HG03565 (cell line): ENCODE results near the gene ZC3H12C.
A peak's percentile ranks its signal among the peaks of the same experiment; 100 is the strongest.

Source experiments
- ATAC-seq: cut with Tn5 transposase; IDR thresholded peaks from one replicate; pipeline ENCODE4 v1.9.1; 2021; ENCODE audit warnings: mild to moderate bottlenecking, moderate library complexity; ENCODE audit not compliant: unreplicated experiment

The ZC3H12C gene

DNA sequence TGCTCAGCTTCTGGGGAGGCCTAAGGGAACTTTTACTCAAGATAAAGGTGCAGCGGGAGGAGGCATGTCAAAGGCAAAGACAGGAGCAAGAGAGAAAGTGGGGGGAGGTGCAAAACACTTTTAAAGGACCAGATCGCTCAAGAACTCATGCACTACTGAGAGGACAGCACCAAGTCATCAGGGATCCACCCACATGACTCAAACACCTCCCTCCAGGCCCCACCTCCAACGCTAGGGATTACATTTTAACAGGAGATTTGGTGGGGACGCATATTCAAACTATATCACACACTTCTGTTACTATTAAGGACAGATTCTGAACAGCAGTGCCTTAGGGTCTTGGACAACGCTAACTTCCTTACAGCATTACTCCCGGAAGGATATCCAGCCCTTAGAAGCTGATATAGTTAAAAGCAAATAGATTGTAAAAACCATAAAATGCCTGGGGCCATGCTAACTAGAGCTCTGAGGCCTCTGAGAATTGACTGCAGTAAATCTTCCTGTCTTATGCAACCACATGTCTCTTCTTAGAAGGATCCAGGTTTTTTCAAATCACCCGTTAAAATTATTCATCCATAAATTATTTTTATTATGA lies 16.7 kb upstream of the ZC3H12C start:
- ATAC-seq: no peak

DNA sequence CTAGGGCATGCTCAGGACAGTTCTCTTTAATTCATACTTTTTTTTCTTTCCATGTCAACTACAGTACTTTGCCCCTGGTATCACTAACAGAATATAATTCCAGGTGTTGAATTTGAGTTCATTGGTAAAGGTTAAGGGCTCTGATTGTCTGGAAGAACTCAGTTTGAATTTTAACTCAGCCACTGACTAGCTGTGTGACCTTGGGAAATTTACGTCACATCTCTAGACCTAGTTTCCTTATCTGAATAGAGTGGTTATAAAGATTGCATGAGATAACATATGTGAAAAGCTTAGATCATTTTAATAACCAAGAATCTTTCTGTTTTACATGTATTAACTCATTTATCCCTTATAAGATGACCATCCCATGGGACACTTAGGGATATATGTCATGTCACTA lies 15.8 kb upstream of the ZC3H12C start:
- ATAC-seq: peak; percentile 10

DNA sequence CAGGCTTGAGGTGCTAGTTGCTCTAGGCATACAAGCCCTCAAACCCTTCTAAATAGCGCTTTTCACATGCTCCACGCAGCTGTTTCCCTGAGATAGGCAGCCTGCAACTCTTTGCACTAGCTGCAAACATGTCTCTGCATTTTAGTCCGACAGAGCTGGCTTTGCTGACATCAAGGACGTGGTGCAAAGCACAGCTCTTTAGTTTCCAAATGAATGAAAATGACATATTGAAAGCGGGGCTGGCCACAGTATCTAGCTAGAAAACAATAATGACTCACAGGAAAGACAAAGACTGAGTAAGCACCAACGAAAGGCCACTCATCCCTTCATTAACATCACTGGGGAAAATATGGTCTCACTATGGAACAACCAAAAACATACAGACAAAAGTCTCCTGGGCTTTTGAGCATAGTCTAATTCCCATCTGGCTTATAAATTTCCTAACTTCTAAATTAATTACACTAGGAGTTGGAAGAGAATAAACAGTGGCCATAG lies 15.3 kb upstream of the ZC3H12C start:
- ATAC-seq: peak; percentile 91

DNA sequence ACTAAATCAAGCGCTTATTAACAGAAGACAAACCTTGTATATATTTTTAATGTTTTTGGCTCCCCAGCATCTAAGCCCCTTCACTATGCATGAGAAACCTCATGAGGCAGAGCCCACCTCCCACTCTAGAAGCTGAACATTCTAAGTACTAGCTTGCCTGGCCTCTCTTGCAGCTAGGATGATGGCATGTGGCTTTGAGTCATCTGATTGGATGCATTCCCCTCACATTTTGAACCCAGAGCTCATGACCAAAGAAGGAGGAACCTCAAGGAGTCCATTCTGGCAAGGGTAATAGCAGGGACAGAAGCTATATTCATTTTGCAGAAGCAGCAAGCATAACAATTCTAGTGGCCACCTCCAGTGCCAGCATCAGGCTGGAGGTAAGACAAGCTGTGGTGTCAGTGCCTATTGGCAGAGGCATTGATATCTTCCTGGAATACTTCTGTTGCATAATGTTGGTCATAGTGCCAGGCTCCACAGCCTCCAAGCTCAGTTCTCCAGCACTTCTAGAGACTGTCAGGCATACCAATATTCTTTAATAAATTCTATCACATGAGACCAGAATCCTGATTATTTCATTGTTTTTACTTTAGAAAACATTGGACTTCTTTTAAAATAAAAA lies 14.2 kb upstream of the ZC3H12C start:
- ATAC-seq: no peak

DNA sequence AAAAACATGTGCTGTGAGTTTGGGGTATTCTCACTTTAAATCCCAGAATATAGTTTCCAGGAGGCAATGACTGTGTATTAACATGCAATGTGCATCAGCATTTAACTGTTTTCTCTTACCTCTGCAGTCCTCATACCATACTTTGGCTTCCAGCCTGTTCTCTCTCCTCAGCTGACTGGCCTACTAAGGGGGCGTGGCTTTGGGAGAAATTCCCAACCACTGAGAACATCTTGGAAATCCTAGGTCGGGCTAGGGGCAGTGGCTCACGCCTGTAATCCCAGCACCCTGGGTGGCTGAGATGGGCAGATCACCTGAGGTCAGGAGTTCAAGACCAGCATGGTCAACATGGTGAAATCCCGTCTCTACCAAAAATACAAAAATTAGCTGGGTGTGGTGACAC lies 13.5 kb upstream of the ZC3H12C start:
- ATAC-seq: no peak

DNA sequence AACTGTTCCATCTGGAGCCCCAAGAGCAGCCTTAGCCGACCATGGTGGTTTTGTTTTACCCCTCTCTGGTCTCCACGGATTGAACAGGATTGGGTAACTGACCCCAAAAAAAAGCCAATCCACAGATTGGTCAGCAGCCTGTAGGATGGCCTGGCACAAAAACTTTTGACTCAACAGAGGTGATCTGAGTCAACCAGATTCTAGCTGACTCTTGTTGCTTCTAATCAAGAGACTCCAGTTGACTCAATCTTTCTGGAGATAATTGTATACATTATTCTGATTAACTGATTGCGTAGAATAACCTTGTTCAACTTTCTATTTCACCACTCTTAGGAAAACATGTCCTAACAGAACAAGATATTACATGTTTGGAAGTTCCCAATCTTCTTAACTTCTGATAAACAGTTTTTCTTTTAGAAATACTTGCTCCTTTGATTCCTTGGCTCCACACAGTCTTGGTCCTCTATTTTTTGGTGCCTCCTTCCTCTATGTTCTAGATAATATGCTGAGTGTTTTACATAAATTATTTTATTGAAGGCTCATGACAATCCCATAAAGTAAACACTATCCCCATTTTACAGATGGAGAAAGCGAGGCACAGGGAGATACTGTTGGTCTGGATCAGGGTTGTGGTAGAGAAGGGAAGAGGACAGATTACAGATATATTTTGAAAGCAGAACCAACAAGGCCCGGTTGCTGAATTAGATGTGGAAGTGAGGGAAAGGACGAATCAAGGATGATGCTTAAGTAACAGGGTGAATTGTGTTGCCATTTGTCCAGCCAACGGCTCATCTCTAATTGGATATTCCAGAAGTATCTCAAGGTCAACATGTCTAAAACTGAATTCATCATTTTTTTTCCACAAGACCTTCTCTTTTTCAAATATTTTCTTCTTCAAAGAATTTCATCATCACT lies 11.5 kb upstream of the ZC3H12C start:
- ATAC-seq: no peak

DNA sequence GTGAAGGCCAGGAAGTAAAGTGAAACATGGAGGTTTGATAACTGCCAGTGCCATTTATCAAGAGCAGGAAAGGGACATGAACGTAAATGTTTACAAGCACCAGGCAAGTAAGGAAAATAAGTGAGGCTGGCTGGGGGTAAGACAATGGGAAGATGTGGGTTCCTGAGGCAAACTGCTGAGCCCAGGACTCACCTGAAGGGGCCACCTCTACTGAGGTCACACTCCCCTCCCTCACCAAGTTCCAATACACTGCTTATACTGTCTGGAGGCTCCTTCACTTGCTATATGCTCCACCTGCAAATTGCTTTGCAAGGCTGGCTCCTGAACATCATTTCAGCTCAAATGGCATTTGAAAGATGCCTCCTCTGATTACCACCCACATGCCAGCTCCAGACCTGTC lies 10.3 kb upstream of the ZC3H12C start:
- no peak for ATAC-seq

DNA sequence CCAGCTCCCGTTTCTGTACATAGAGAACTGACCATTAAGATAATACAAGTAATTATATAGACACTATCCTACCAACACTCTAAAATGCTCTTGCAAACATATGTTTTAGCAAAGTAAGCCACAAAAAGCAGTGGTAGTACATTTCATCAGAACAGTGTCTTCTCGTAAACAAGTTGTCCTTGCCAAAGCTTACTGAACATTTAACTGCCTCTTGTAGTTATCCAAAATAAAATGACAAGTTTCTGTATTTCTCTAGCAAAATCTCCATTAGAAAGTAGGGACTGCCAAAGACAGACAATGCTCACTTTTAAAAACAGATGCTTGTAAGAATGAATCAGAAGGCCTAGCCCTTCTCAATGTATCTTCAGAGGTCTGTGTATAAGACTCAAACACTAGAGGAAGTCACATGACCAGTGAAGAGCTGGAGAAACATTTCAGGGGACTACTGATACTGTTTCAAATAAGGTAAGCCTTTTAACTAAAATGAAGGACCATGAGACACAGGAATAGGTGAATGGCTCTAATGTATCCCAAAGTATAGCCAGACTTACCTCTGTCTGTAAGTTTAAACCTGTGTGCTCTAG lies 7.8 kb upstream of the ZC3H12C start:
- no peak for ATAC-seq

DNA sequence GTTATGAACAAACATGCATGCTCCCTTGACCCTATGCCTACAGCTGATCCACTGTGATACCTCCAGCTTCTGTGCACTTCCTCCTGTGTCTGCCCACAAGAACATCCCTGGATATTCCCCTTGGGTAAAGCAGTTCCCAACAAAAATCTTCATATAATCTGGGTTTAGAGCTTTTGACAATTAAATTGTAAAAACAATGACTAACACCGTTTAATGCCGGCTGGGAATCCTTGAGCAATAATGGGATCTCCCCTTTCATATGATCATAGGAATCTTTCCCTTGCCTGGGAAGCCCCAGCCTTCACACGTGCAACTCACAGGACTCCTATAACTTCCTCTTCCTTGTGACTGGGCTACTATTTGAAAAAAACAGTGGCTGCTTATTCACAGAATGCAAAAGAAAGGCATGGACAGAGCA lies 6.3 kb upstream of the ZC3H12C start:
- no peak for ATAC-seq

DNA sequence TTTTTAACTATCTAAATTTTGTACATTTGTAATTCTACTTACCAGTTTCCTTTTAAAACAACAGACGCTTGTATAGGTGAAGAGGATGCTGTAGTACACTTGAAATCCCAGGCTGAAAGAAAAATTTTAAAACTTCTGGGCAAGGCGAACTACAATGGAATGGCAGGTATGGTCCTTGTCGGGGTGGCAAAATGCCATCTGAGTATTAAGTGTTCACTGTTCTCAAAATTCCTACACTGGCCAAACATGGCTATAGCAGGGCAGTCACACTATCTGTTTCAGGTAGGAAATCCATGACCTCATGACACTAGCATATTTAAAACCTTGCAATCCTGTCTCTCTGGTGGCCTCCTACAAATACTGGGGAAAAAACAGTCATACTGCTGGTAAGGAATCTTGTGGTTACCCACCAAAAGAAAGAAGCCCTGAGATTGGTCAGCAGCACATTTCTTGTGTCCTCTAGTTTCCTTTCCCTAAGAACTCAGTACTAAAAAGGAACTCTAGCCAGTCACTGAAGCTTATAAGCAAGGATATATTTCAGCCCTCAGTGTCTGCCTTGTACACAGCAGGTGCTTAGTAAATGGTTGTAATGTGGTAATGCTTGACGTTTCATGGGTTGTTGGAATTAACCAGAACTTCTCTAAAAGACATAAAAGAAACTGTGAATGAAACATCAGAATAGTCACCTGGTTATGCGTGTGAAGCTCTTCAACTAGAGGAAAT lies 5.2 kb upstream of the ZC3H12C start:
- no peak for ATAC-seq

DNA sequence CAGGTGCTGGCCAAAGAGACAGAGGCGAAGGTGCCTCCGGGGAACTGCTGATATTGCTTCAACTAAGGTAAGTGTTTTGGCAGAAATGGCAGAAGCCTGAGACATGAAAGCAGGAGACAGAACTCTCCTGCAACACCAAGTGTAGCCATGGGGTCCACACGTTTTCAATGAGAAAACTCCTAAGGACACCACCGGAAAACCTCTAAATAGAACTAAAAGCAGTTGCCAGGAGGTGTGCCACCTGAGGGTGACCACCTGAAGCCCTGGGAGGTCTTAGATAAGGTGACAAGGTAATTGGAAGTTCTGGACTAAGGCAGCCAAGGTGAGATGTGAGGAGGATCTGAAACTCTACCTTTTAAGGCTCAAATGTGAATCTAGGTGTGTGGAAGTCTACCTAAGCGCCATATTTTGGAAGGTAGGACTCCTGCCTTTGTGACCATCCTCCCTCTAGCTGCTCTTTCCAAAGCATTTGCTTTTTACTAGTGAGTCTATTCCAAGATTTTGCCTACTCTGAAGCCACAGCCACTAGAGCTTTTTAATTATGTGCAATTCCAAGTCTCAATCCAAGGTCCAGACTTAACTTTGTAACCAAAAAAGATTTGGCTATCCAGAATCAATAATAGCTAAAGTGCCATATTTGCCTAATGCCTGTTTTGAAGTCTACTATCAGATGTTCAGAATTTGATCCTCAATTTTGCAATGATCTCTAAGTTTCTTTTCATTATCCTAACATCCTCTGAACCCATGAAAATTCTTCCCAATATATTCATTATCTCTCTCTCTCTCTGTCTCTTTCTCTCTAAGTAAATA lies 4.5 kb upstream of the ZC3H12C start:
- no peak for ATAC-seq

DNA sequence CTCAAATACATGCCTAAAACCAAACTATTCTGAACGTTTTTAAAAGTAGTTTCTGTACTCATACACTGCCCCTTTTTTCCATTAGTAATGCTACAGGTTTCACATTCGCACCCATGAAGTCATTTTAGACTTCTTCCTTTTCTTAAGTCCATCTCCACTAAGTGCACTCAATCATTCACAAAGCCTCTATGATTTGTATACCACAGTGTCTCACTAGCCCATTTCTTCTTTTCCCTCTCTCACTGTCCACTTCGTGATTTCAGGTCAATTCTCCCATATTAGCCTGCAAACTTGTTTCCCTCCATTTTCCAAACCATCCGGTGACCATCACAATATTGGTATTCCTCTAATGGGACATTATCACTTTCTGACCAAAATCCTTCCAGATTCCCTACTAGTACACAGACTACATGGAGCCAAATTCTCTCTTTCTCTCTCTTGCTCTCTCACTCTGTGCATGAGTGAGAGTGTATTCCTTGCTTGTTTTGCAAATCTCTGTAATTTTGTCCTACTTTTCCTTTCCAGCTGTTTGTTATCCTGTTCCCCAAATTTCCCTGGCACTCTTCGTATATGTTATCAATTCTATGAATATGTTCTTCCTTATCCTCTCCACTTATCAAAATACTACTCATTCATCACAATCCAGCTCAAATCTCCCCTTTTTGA lies 3.4 kb upstream of the ZC3H12C start:
- ATAC-seq: peak; percentile 27

DNA sequence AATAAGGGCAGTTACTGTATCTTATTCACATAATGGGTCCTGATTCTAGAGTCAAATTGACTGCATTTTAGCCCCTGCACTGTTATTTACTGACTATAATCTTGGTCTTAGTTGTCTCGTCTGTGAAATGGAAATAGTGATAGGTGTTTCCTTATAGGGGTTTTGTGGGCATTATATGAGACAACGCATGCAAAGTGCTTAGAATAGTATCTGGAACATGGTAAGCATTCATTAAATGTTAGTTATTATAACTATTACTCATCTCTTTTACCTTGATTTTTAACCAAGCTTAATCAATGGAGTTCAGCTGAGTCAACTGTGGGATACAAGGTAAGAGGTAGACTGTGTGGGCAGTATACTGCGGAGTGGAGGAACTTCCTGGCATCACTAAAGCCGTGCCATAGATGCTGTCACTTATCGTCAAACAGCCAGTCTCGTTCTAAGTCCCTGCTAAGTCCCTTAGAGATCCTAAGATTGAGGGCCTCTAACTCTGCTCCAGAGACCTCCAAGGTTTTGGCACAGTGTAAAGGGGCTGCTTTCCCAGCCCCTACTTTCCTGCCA lies 2.6 kb upstream of the ZC3H12C start:
- ATAC-seq: no peak

DNA sequence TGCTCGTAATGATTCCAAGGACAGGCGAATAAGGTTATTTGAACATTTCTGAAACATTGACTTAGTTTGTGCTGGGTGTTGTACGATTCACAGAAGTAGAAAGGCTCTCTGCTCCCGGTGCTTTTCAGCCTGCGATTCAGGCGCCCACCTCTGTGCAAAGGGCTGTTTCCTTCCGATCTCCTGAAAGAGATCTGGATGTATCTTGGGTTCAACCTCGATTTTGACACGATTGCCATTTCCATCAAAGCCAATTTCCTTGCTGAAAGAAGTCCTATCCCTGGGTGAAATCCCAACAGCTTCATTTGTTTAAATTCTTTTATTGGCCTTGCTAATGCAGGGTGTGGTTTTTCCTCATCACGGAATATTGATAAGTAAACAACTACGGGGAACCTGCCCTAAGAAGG lies 1.1 kb upstream of the ZC3H12C start:
- ATAC-seq: no peak

DNA sequence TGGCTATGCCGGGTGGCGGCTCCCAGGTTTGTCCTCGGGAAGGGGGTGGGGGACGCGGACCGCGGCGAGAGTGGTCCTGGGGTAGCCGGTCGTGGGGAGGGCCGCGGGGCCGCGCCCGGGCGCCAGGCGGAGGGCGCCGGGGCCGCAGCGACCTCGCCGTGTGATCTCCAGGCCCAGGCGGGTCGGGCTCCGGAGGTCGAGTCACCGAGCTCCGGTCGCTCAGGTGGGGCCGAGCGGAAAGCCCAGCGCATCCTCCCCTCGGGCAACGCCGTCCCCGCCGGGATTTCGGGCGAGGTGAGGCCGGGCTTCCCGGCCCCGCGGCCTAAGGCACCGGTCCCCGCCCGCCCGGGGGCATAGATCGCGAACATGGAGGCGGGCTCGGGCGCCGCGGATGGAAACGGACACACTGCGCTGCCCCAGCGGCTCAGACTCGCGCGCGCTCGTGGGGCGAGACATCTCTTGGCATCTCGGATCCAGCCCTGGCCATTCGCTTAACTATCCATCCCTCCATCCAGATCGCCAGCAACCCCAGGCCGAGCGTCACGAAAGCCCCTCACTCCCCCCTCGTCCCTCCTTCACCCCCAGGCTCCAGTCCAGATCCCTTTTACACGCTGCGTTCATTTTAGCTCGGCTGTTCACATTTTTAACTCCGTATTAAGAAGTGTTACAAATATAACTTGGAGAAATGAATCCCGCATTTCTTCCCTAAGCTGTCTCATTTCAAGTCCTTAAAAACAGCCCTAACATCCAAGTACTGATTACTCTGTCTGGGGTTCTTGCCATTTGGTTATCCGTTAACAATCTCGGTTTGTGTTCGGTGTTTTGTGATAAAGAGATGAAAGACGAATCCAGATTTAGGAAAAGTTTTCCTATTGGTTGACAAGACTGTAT lies 460 bp downstream of the ZC3H12C start:
- peak; percentile 10 for ATAC-seq

DNA sequence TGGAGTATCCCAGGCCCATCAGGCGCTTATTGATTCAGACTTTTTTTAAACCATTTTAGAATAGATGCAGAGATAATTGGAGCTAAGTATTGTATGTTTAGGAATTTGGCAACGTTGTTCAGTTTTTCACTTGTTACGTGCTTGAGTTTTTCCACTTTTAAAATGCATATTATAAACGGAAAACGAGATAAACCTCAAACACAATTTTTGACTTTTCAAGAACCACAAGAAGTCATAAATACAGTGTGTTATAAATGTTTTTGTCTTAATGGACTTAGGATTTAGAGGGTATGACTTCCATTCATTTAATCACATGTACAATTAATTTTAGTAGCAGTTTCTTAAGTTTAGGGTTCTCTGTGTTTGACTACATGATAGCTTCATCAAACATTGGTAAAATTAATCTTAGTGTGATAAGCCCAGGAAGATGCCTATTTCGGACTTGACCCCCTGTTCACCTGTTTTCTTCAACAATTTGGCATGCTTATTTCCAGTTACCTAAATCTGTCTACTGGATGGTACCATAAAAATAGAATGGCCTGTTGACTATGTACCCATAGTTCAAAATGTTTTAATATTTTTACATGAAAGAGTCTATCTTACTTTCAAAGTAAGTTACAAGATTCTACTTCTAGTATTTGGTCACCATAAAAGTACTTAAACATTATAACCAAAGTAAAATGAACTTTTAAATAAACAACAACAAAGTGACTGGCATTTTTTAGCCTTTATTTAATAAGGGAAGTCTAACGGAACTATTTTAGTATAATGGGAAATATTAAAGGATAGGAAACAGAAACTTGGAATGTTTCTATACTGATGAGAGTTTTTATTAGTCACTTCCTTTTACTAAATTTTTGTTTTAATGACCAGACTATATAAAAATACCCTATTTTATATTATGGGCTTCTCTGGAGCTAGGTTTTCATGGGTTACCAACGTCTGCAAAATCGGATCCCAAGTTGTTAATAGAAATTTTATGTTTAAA lies 1.4 kb downstream of the ZC3H12C start:
- no peak for ATAC-seq

DNA sequence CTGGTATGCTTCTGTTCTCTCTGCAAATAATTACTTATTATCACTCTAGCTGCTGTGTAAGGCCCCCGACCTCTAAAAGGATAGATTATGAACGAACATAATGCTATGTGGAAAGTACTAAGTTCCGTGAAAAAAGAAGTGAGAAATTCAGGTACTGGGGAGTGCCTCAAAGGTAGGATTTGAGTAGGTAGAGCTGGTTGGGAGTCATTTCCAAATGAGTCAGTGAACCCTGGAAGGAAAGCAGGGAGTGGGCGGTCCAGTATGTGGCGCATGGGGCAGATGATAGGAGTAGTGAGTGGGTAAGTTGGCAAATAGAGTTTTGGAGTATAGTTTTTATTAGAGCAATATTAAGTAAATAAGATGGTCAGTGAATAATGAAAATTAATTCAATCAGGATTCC lies 2.4 kb downstream of the ZC3H12C start:
- ATAC-seq: no peak
